Activated CD4-positive, alpha-beta T cell treated with anti-CD3 and anti-CD28 coated beads for 1 hour (primary cell): ENCODE data around the gene SRMS.

Experiments
- DNase-seq: peaks from one replicate; pipeline ENCODE4 v3.0.0-alpha.2; 2020

Gene SRMS

DNA sequence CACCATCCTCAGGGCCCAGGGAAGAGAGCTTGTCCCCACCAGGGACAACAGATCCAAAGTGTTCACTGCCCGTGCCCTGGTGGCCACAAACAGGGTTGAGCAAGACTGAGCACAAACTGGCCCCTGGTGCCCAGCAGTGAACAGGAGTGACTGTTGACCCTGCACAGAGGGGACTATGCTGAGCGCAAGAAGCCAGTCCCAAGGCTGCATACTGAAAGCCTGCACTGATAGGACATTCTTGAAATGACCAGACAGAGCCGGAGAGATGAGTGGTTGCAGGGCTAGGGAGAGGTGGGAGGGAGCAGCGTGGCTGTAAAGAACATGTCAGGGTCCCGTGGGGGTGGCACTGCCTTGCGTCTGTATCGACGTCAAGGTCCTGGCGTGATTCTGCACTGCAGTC is 3.5 kb upstream of the SRMS start:
- DNase-seq = no peak

DNA sequence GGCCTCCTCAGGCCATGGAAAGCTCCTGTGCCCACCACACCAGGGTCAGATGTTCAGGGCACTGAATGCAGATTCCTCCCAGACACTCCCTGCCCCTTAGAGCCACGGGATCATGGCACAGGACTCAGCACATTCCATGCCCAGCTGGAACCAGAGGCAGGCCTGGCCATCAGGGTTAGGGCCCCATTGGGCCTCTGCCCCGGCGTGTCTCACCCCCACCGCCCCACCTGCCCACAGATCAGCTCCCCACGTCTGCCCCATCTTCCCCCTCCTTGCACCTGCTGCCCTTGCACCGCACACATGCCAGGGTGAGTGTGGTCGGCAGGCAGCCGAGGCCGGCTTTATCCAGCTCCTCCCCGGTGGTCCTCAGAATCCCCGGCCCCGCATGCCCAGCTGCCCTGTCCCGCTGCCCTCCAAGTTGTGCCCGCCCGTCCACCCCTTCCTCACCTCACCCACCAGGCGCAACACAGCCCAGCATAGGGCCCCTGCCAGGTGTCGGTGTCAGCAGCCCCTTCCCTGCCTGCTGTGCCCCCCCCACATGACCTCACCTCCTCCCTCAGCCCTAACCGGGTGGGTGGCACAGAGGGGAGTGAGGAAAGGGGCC is 2.2 kb upstream of the SRMS start:
- no peak for DNase-seq

DNA sequence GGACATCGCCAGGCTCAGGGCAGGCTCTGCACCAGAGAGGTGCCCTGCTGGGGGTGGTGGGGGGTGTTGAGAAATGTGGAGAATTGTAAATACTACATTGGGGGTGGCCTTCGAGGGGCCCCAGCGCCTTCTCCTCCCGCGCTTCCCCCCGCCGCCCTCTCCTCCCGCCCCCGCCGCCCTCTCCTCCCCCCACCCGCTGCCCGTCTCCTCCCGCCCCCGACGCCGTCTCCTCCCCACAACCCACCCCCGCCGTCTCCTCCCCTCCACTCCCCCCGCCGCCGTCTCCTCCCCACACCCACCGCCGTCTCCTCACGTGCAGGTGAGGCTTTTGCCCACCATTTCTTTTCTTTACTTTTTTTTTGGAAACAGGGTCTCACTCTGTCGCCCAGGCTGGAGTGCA is 1.5 kb upstream of the SRMS start:
- DNase-seq = no peak

DNA sequence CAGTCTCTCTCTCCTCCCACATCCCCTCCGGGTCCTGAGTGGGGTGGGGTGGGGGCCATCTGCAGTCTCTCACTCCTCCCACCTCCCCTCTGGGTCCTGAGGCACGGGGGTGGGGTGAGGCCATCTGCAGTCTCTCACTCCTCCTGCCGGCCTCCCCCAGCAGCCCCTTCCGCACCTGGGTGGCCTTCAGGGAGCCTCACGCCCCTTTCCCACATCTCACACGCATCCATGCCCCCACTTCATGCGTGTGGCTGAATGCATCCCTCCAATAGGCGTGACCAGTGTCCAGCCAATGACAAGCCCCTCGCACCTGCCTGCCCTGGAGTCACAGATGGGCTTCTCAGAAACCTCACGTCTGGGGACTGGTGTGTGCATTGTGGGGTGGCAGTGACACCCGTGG is 993 bp upstream of the SRMS start:
- DNase-seq = no peak

DNA sequence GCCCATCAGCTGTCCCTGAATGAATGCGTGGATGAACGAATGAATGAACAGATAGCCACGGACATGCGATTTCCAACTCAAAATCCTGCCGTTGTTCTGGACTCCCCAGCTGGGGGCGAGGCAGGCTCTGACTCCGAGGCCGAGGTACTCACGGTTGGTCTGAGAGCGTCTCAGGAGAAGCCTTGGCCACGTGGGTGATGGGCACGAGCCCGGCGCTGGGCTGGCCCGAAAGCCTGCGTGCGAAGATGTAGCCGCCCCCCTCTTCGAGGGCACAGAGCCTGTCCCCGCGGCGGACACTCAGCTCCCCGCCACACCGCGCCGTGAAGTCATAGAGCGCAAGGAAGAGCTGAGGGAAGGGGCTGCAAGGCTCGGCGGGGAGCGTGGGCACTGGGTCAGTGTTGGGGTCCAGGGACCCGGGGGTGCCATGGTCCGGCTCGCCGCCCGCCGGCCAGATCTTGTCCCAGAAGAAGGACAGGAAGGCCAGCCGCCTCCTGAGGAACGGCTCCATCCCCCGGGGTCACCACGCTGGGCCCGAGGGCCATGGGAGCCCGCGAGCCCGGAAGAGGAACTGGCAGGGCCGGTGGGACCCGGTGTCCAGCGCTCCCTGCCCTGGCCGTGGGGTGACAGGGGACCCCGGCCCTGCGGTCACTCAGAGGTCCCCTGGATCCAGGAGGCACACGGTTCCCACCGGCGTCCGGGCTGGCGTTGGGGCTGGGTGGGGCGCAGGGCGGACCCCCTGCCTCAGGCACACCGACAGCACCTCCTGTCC is 409 bp downstream of the SRMS start:
- DNase-seq = no peak

DNA sequence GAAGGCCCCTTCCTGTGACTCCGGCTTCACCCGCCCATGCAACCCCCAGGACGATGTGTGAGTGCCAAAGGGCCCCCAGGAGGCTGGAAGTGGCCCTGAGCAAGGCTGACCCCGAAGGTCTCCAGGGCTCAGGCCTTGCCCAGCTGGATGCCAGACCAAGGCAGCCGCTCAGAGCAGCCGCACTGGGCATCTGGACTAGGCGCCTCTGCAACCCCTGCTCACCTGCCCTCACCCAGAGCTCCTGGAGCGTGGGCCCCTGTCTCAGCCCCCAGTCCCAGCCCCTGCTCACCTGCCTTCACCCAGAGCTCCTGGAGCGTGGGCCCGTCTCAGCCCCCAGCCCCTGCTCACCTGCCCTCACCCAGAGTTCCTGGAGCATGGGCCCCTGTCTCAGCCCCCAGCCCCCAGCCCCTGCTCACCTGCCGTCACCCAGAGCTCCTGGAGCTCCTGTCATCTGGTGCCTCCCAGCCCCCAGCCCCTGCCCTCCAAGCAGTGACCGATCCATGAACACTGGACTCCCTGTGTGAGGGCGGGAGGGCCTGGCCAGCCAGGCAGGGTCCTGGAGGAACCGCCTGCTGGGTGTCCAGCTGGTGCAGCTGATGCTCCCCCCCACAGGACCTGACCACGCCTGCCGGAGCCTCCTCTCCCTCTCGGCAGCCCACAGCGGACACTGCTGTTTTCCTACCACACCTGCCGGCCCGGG is 1.1 kb downstream of the SRMS start:
- no peak for DNase-seq

DNA sequence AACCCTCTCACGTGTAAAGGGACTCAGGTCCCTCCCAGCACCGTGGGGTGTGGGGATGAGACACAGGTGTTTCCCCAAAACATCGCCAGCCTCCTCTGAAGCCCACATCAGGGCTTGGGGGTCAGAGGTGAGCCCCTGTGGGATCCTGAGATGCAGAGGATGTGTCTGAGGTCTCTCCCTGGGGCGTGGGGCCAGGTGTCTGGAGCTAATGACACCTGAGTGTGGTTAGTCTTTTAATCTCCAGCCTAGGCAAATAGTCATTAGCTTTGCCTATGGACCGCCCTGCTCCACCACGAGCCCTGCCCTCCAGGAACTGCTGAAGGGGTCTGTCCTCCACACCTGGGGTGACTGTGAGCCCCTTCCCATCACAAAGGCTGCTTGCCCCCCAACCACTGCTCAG is 1.7 kb downstream of the SRMS start:
- no peak for DNase-seq

DNA sequence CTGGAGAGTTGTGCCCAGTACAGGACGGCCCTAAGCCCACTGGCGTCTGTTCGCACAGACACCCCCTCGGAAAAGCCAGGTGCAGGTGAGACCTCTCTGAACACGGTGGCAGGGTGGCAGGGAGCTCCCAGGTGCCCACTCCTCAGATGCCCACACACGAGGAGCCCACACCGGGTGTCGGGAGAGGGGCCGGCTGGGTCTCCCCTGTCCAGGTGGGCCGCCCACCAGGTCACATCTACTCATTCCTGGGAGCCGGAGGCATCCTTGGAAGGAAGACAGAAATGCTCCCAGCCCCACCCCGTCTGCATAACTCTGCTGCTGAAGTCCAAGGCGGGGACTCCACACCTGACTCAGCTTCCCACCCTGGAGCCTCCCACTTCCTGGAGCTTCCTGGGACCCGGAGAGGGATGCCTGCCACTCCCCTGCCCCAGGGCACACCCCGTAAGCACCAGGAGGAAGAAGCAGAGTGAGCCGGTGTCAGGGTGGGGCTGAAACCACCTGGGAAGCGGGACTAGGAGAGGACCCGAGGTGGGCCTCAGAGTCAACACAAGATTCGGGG is 2.5 kb downstream of the SRMS start:
- DNase-seq = no peak

DNA sequence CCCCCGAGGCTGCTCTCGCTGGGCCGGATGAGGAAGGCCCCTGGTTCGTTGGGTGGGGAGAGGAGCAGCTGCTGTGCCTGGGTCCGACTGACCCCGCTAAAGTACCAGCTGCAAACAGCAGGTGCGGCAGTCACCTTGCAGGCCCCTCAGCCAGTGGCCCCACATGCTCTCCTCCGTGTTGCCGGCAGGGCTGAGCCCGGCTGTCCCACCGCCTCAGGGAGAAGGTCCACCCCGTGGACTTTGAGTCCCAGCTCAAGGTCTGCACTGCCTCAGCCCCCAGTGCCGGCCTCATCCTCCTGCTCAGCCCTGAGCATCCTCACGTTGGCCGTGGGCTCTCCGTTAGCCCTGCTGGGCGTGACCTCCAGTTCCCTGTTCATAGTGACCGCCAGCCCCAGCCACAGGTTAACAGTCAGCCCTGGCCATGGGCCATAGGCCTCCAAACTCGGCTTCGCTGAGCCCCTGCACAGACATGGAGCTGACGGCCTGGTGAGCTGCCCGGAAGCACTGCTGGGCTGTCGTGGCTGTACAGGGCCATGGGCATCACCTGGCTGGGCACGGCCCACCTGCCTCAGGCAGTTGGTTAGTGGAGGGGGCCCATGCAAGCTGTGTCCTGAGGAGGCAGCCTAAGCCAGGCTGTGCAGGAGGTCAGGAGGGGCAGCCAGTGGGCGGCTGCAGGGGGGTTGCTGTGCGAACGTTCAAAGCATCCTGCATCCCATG is 3.1 kb downstream of the SRMS start:
- DNase-seq = no peak

DNA sequence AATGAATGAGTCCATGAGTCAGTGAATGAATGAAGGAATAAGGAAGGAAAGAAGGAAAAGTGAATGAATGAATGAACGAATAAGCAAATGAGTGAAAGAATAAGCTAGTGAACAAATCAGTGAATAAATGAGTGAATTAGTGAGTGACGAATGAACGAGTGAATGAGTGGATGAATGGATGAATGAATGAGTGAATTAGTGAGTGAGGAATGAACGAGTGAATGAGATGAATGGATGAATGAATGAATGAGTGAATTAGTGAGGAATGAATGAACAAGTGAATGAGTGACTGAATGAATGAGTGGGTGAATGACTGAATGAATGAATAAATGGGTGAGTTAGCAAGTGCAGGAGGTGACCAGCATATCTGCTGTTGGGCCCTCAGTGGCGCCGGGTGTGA is 3.8 kb downstream of the SRMS start:
- no peak for DNase-seq

DNA sequence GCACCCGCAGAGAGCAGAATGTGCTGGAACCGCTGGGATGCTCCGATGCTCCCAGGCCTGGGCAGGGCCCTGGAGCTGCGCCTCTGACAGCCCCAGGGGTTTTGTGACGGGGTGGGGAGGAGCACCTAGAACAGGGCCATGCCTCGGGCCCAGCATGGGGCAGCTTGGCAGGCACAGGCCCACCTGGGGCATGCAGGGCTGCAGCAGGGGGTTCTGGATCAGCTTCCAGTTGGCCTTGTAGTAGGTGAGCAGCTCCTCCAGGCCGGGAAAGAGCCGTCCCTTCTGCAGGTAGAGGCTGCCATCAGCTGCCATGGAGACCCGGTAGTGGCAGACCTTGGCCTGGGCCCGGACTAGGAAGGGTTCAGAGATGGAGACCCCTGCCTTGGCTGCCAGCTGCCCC is 4.4 kb downstream of the SRMS start:
- no peak for DNase-seq

DNA sequence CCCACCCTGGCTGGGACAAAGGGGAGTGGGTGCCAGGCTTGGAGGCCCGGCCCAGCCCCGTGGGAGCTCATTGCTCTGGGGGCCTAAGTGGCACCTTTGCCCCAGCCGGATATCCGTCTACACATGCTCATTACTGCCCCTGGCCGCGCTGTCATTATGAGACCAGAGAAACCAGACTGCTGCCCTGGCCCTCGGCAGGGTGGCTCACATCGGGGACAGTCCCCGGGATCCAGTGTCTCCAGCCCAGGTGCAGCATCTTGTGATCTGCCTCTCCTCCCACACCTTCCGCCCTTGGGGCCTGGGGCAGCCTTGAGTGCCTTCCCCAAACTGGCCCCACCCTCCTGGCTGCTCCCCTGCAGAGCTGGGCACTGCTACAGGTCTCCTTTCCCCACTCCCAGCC is 4.9 kb downstream of the SRMS start:
- DNase-seq = no peak

DNA sequence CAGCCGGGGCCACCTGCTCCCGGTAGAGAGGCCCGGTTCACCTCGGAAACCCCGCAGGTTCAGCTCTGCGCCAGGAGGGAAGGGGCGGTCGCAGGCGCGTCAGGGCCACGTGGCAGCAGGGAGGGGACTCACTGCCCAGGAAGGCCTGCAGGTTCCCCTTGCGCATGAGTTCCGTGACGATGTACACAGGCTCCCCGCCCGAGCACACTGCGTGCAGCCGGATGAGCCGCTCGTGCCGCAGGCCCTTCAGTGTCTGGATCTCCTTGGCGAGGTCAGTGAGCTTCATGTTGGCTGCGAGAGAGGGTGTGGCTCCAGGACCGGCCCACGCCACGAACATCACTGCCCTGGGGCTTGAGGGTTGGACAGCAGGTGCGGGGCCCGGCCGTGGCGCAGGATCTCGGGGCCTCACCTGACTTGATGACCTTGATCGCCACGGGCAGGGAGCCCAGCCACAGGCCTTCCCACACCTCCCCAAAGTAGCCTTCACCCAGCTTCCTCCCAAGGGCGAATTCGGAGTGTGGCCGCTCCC is 5.5 kb downstream of the SRMS start:
- no peak for DNase-seq

DNA sequence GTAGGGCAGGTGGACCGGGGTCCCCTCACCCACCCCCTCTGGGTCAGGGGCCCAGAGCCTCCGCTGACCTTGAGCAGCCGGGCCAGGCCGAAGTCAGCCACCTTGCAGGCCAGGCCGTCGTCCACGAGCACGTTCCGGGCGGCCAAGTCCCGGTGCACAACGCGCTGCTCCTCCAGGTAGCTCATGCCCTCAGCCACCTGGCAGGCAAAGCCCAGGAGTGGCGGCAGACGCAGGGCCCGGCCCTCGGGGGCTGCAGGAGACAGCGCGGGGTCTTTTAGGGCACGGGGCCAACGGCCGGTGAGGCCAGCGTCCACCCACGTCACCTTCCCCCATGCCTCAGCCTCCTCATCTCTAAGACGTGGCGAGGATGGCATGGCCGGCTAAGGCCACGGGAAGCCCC is 6.2 kb downstream of the SRMS start:
- no peak for DNase-seq

DNA sequence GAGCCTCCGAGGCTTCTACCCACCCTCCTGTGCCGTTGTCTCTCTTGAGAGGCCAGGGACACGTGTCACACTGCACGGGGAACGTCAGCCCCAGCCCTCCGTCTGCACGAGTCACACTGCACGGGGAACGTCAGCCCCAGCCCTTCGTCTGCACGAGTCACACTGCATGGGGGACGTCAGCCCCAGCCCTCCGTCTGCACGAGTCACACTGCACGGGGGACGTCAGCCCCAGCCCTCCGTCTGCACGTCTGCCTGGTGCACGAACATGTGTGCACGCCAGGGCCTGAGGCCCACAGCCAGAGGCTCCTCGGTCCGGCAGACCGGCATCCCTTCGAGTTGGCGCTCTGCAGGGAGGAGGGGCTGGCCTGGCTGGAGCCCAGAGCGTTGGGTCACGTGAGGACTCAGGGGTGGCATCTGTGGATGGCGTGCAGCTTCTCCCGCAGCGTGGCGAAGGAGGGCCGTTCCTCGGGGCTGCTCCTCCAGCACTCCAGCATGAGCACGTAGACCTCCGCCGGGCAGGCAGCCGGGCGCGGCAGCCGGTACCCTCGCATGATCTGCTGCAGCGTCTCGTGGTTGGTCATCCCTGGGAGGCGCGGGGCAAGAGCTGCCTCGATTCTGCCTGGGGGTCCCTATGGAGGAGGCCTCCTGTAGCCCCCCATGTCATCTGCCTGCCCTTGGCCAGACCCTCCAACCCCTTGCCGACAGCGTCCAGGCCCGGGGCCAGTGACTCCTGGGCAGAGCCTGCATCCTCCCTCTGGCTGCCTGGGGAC is 6.9 kb downstream of the SRMS start:
- DNase-seq = no peak

DNA sequence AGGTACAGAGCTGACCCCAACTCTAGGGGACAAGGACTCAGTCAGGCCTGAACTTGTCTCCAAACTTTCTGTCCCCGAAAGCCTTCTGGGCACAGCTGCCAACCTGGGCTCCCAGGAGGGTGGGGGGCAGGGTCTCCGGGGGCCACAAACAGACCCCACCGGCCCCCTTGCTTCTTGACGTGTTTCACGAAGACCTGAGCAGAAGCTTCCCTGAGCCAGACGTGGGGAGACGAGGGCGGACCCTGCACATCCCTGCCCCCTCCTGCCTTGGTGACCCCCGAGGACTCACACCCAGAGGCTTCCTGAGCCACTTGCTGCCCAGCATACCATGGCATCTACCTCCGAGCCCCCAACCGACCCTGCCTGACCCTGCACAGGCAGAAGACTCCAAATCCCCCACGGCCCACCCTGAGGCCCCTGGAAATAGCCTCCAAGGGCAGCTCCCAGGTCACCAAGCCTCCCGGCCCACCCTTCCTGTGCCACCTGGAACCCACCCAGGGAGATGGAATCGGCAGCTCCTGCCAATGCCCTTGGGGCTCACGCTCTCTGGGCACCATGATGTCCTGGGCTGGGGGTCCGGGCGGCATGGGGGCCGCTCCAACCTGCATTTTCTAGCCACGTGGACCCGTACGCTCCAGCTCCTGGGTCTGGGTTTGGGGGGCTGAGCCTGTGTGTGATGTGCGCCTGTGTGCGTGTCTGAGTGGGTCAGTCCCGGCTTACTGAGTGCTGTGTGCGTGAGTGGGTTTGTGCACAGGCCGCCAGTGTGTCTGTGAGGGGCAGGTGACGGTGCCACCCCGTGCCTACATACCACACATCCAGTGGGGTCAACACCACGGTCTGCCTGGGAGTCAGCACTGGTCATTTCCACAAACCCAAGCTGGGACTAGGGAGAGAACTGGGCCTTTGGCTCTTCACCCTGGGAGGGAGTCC is 7.8 kb downstream of the SRMS start:
- DNase-seq = no peak

DNA sequence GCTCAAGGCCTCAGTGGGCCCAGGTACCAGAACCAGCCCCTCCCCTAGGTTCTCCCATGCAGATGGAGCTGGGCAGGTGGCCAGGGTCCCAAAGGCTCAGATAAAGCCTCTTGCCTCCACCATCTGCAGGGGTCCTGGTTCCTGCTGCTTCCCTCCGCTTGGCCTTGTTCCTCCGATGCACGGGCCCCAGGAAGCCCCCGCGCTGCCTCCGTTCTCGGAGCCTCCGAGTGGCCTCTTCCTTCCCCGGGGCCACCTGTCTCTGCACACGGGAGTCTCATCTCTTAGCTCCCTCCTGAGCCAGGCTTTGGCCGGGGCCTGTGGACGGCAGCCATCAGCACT is 8.5 kb downstream of the SRMS start:
- no peak for DNase-seq

DNA sequence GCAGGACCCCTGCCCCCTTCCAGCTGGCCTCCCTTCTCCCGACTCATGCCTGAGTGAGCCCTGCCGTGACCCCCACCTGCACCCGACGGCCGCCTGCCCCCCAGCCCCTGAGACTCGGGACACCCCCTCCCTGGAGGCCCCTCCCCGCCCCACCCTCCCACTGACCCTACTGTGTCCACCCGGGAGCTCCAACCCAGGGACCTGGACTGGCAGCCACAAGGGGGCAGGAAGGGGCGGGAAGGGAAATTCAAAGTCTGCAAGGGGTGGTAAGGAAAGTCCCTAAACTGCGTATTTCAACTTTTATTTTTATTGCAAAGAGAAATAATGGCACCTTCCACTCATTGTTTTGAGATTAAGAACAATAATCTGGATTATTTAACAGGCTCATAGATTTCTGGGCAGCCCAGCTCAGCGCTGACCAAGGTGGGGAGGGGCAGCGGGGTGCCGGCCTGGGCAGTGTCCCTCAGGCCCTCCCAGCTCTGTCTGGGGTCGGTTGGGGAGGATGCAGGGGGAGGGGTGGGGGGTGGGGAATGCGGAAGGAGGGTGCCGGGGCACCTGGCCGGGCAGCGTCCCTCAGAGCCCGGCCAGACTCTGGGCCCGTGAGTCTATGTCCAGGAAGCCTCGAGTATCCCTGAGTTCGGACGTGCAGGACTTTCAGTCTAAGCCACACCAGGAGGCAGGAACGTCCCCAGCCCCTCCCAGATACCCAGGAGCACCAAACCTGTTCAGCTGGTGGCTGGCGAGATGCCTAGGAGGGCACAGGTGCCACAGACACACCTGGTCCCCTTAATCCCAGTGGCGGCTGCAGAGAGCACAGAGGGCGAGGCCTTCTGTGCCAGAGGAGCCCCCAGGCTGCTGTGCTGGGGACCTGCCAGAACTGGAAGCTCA is 9.1 kb downstream of the SRMS start:
- no peak for DNase-seq

DNA sequence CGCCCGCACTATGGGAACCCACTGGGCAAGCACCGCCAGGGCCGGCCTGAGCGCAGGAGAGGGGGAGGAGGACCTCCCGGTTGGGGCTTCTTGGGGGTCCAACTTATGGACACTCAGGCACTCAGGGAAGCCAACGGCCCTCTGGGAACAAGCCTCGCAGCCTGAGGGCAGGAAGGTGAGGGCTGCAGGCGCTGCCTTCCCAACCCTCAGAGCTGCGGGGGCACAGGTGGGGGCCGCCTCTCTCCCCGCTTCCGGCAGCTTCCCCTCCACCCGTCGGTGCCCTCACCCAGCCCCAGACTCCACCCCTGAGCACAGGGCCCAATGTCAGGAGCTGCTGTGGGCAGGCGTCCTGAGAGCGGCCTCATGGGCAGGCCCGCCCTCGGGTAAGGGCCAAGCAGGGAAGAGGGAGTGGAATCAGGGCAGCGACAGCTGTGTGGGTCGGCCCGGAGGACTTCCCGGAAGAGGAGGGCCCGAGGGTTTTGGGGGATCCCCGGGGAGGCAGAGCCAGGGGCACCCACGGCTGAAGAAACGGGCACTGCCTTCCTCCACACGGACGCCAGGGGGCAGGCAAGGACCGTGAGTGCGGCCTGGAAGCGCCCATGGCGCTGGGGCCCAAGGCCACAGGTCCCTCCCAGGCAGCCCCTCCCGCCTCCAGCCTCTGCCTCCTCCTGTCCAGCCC is 9.9 kb downstream of the SRMS start:
- DNase-seq = peak; percentile 87
